Right cardiac atrium (tissue), 5 donors: ENCODE measurements around the gene FSTL4. TPM values are rescaled to one million over a fixed set of nuclear protein-coding genes. Genes with fewer than 3 reads are reported as not detected.

Experiments used
- ATAC-seq, 2 donors: fragments of 200-7000 bp; cut with Tn5 transposase; one replicate each; pipeline versions ENCODE4 v1.8.0 to v1.9.1; 2020; ENCODE audit warnings: moderate library complexity in 2 of 2, mild to moderate bottlenecking in 1 of 2
- DNase-seq, 3 donors: peaks; one replicate each; pipeline ENCODE4 v3.0.0-alpha.2; 2020
- H3K27ac ChIP-seq: one replicate; pipeline ENCODE4 v1.5.1; 2013; ENCODE audit warnings: mild to moderate bottlenecking, low read length, control low read depth, moderate library complexity
- H3K27me3 ChIP-seq: one replicate; pipeline ENCODE4 v1.6.1; 2013; ENCODE audit not compliant: control insufficient read depth, insufficient read depth
- H3K4me1 ChIP-seq: one replicate; pipeline ENCODE4 v1.6.1; 2013; ENCODE audit warnings: low read length; ENCODE audit not compliant: control insufficient read depth, insufficient read depth
- H3K4me3 ChIP-seq: one replicate; pipeline ENCODE4 v1.5.1; 2013; ENCODE audit warnings: low read length, control low read depth
- H3K9me3 ChIP-seq: one replicate; pipeline ENCODE4 v1.6.1; 2013; ENCODE audit warnings: low read length; ENCODE audit not compliant: control insufficient read depth
- WGBS: extraction: QIAGEN DNeasy Blood & Tissue Kit; methylation state at CpG from one replicate; pipeline ENCODE4 v1.1.7; 2013; 5-methylcytosine and 5-hydroxymethylcytosine counted together
- intact Hi-C, 4 donors: fragments of 100-400 bp; cut with DNase I; formaldehyde crosslinking; loops; one replicate each; pipeline versions ENCODE4 v1.11.0 to v1.14.0; 2022 to 2023
- polyA plus RNA-seq: library from polyadenylated mRNA; stranded (reverse); fragments of 200-250 nt; gene quantifications from one replicate; pipeline ENCODE4 v1.2.3, GENCODE V29; 2013
- total RNA-seq, 4 donors: library from RNA; stranded (reverse); fragmentation: NEBNext Ultra II Directional; extraction: Animal tissue kit (Norgen Biotek cat#: 25700); gene quantifications; one replicate each; pipeline ENCODE4 v1.2.1, GENCODE V29; 2021
- donor health status: healthy with polysubstance abuse.
- donor health status: DM: no; HTN: yes; CAD: no.
- donor health status: DM: no; HTN: no; CAD: no.
- donor health status: DM: no; HTN: yes; CAD: no; lungs with severe emphysema.
- donor health status: DM: yes; HTN: yes; CAD: no.

Gene FSTL4
- total and polyA plus RNA-seq, 5 donors = not detected

DNA sequence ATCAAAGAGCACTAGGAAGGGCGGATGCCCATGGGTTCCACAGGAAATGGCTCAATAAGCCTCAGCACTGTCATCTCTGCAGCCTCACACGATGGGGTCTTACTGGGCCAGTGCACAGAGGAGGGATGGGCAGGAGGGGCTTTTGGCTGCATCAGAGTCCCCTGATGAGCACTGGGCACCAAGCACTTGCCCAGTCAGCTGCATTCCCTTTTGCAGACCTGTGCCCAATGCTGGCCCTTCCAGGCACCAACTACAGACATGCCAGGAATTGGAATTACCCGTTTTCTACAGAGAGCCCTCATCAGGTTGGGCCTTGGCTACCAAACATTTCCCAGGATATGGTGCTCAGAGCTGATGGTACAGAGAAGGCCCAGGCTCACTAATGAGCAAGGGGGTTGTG lies 378.1 kb downstream of the FSTL4 start:
- H3K27me3 ChIP-seq = no peaks in the 10 kb centered on the region
- no peak for DNase-seq
- H3K9me3 ChIP-seq = no peaks in the 10 kb centered on the region
- intact Hi-C loops = no loop called here
- no peak overlapping the region for H3K4me3 ChIP-seq
- no peak overlapping the region for H3K27ac ChIP-seq
- 68% methylated on average over 3 of the region's 3 CpGs for WGBS
- no peak for ATAC-seq
- no peaks in the 10 kb centered on the region for H3K4me1 ChIP-seq

DNA sequence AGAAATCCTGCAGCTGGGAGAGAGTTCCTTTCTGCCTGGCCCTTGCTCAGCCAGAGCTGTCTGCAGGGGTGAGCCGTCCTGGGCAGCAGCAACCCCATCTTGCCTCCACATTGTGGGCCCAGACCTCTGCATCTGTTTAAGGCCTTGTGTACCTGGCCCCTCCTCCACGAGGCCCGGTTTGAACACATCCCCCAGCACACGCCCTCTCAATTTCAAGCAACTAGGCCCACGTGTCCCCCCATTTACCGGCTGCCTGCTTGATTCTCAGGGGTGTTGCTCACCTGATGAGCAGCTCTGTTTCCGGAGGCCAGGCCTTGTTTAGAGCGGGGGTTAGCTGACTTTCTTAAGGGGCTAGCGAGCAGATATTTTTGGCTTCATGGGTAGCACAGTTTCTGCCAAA lies 378.7 kb downstream of the FSTL4 start:
- no peaks in the 10 kb centered on the region for H3K27me3 ChIP-seq
- H3K27ac ChIP-seq = no peak overlapping the region
- intact Hi-C loops = no loop called here
- ATAC-seq (no peak), DNase-seq (no peak)
- H3K4me1 ChIP-seq = no peaks in the 10 kb centered on the region
- WGBS = 88% methylated on average over 9 of the region's 9 CpGs
- no peak overlapping the region for H3K4me3 ChIP-seq
- H3K9me3 ChIP-seq = no peaks in the 10 kb centered on the region

DNA sequence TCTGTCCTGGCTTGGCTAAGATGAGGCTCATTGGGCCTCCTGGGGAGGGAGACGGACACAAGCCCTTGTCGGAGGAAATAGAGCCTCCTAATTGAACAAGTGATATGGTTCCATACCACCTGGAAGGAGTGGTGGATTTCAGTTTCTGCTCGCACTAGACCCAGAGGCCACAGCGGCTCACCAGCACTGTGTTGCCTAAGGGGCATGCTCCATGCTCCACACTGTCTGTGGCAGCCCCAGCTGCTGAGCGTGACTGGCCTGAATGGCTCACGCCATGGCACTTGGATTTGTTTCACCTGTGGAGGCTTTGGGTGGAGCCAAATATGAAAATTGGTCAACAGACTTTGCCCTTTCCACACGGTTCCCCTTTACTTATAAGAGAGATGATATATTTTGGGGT lies 379.4 kb downstream of the FSTL4 start:
- no peaks in the 10 kb centered on the region for H3K9me3 ChIP-seq
- no peaks in the 10 kb centered on the region for H3K4me1 ChIP-seq
- H3K27me3 ChIP-seq = no peaks in the 10 kb centered on the region
- 91% methylated on average over 7 of the region's 7 CpGs for WGBS
- H3K4me3 ChIP-seq = no peak overlapping the region
- intact Hi-C loops = no loop called here
- H3K27ac ChIP-seq = no peak overlapping the region
- DNase-seq (no peak), ATAC-seq (peak in 1 of 2 donors; percentile 19)

DNA sequence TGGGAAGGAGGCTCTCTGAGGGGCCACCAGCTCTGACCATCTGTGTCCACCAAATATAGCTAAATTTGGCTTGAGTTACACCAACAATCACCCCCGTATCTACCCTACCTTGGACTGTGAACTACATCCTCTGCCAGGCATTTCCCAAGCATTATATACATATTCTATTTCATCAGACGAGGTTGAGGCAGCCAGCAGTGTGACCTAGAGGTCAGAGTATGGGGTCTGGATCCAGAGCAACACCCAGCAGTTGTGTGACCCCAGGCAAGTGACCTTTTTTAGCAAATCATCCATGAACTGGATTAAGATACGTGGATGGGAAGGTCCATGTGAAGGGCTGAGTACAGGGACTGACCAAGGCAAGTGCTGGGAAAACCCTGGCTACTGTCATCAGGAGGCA lies 379.9 kb downstream of the FSTL4 start:
- no peaks in the 10 kb centered on the region for H3K4me1 ChIP-seq
- no peak overlapping the region for H3K4me3 ChIP-seq
- DNase-seq = no peak
- no peak overlapping the region for H3K27ac ChIP-seq
- intact Hi-C loops = no loop called here
- ATAC-seq = no peak
- no peaks in the 10 kb centered on the region for H3K27me3 ChIP-seq
- WGBS = 83% methylated on average over 3 of the region's 3 CpGs
- H3K9me3 ChIP-seq = no peaks in the 10 kb centered on the region

DNA sequence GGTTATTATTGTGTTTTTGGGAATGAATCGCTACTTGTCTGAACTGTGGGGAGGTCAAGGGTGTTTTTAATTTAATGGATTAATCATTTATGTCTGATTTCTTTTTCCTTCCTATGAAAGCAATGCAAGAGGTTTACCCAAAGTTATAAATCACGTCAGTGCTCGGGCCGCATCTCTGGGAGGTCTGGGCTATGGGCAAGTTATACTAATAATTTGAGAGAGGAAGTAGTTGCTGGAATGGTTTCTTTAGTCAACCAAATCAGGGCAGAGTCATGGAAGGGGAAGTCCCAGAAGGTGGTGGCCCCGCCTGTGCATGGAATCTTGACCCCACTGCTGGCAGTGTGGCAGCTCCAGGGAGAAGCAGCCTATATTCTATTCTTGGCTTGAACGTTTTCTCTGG lies 380.3 kb downstream of the FSTL4 start:
- whole genome bisulfite sequencing = 76% methylated on average over 6 of the region's 6 CpGs
- no peaks in the 10 kb centered on the region for H3K9me3 ChIP-seq
- H3K27ac ChIP-seq = no peak overlapping the region
- intact Hi-C loops = no loop called here
- H3K4me3 ChIP-seq = no peak overlapping the region
- H3K4me1 ChIP-seq = no peaks in the 10 kb centered on the region
- ATAC-seq (no peak), DNase-seq (no peak)
- H3K27me3 ChIP-seq = no peaks in the 10 kb centered on the region

DNA sequence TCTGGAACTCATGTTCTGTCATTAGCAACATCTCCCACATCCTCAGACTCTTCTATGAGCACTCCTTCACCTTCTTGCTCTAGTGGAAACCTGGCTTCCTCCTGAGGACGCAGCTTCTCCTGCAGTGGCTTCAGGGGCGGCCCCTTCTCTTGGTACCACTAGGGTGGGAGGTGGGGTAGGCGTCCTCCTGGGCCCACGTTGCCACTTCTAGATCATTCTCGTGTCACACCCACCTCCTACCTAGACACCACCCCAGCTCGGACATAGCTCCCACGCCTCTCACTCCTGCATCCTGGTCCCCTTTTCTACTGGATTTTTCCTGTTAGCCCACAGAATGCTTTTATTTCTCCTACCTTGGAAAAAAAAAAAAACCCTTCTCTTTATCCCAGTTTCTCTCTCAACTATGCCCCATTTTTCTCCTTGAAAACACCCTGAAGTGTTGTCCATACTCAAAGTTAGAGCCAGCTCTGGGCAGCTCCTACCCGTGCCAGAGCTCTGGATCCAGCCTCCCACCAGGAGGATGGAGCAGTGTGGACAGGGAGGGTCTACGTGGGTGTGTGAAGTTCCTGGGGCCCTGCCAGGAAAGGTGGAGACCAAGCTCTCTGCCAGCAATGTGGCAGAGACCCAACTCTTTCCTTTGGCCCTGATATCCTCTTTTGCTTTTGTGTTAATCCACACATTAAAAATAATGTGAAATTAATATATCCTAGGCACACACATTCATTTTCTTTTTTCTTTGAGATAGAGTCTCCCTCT lies 381.3 kb downstream of the FSTL4 start:
- ATAC-seq = peak in 1 of 2 donors; percentile 73
- 67% methylated on average over 9 of the region's 9 CpGs for WGBS
- Histone ChIP-seq H3K4me1 (no peaks in the 10 kb centered on the region), H3K27me3 (no peaks in the 10 kb centered on the region), H3K9me3 (no peaks in the 10 kb centered on the region), H3K27ac (no peak overlapping the region), H3K4me3 (no peak overlapping the region)
- DNase-seq = no peak
- intact Hi-C loops = no loop called here

DNA sequence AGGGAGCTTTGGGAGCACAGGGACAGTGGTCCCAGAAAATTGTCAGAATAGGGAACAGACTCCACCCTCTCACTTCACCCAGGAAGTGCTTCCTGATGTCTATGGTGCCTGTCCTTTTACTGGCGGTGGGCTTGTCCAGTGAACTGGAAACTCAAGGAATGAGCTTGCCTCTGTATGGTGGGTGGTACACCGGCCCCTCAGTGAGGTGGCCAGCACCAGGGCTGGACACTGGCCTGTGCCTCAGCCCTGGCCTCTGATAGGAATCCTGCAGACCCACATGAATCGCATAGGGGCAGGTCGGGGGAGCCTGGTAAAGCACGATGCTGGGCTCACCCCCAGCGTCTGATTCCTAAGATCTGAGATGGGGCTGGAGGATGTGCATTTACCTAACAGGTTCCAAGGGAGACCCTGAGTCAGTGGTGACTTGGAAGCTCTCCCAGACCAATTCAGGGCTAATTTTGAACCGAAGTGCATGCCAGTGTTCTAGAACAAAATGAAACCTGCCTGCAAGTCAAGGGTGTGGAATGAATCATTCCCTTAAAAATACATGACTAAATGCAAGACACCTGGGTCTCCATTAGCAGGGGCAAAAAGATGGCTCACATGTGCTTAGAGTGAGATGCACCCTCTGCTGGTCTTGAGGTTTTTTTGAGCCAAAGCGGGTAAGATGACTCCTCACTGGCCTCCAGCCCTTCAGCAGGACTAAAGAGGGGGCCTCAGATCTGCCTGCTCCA lies 382.2 kb downstream of the FSTL4 start:
- no peaks in the 10 kb centered on the region for H3K27me3 ChIP-seq
- WGBS = 89% methylated on average over 8 of the region's 8 CpGs
- no peak overlapping the region for H3K27ac ChIP-seq
- intact Hi-C loops = no loop called here
- DNase-seq (no peak), ATAC-seq (no peak)
- H3K4me3 ChIP-seq = no peak overlapping the region
- no peaks in the 10 kb centered on the region for H3K4me1 ChIP-seq
- no peaks in the 10 kb centered on the region for H3K9me3 ChIP-seq

DNA sequence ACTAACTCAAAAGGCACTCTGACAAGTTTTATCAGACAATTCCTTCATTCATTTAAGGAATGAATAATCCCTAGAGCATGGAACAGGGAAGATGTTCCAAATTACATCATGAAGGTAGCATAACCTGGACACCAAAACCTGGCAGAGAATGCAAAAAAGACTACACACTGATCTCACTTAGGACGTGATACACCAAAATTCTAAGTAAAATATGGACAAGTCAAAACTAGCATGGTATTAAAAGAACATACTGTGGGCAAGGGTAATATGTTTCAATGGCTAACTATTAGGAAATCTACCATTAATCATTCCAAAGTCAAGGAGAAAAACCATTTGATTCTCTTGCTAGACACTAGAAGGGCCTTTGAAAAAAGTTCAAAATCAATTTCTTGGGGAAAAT lies 384.0 kb downstream of the FSTL4 start:
- Histone ChIP-seq H3K4me3 (no peak overlapping the region), H3K4me1 (no peaks in the 10 kb centered on the region), H3K9me3 (no peaks in the 10 kb centered on the region), H3K27me3 (no peaks in the 10 kb centered on the region), H3K27ac (no peak overlapping the region)
- 85% methylated on average over 1 of the region's 1 CpG for WGBS
- ATAC-seq = no peak
- DNase-seq = no peak
- intact Hi-C loops = no loop called here

DNA sequence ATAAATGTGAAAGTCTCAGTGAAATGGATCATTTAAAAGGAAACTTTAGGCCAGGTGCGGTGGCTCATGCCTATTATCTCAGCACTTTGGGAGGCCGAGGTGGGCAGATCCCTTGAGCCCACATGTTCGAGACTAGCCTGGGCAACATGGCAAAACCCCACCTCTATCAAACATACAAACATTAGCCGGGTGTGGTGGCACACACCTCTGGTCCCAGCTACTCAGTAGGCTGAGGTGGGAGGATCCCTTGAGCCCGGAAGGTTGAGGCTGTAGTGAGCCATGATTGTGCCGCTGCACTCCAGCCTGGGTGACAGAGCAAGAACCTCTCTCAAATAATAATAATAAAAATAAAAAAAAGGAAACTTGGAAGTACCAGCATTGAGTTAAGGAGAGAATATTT lies 384.4 kb downstream of the FSTL4 start:
- no peak for DNase-seq
- Histone ChIP-seq H3K9me3 (no peaks in the 10 kb centered on the region), H3K4me1 (no peaks in the 10 kb centered on the region), H3K27ac (no peak overlapping the region), H3K4me3 (no peak overlapping the region), H3K27me3 (no peaks in the 10 kb centered on the region)
- 88% methylated on average over 6 of the region's 6 CpGs for WGBS
- ATAC-seq = no peak
- intact Hi-C loops = no loop called here

DNA sequence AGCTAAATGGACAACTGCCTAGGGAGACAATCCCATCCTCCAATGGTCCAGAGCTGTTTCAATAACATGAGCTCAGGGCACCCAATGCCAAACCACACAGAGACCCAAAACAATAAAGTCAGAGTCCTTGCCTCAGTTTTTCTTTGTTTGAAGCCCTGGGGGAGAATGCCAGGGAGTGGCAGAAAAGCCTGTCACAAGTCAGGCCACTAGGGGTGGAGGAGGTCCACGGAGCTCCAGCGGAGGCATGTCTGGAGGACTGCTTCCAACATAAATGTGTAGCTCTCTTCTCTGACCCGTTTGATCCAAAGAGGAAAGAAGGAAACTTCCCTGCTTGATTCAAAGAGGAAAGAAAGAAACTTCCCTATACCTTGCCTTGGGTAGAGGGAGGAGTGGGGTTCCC lies 385.3 kb downstream of the FSTL4 start:
- H3K27ac ChIP-seq = no peak overlapping the region
- no peaks in the 10 kb centered on the region for H3K27me3 ChIP-seq
- DNase-seq (no peak), ATAC-seq (no peak)
- intact Hi-C loops = no loop called here
- H3K9me3 ChIP-seq = no peaks in the 10 kb centered on the region
- 73% methylated on average over 3 of the region's 3 CpGs for WGBS
- no peaks in the 10 kb centered on the region for H3K4me1 ChIP-seq
- no peak overlapping the region for H3K4me3 ChIP-seq

DNA sequence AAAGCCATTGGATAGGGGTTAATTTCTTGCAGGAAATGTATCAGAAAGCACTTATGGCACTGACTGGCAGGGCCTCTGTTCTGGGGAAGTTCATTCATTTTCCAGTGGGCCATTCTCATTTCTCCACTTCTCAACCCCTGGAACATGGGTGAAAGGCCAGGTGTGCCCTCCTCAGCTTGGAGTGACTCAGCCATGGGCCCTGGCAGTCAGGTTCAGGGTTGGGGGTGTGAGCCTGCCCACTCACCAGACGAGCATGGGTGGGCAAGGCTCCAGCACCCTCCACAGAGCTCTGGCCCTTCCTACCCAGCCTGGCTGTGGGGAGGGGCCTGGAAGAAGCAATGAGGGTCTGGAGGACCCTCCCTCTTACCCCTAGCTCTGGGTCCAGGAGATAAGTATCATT lies 386.2 kb downstream of the FSTL4 start:
- H3K27me3 ChIP-seq = no peaks in the 10 kb centered on the region
- DNase-seq (no peak), ATAC-seq (no peak)
- 69% methylated on average over 1 of the region's 1 CpG for WGBS
- no peak overlapping the region for H3K27ac ChIP-seq
- H3K4me3 ChIP-seq = no peak overlapping the region
- intact Hi-C loops = no loop called here
- H3K9me3 ChIP-seq = no peaks in the 10 kb centered on the region
- H3K4me1 ChIP-seq = no peaks in the 10 kb centered on the region
